ENCODE data around the gene UST.

DNA sequence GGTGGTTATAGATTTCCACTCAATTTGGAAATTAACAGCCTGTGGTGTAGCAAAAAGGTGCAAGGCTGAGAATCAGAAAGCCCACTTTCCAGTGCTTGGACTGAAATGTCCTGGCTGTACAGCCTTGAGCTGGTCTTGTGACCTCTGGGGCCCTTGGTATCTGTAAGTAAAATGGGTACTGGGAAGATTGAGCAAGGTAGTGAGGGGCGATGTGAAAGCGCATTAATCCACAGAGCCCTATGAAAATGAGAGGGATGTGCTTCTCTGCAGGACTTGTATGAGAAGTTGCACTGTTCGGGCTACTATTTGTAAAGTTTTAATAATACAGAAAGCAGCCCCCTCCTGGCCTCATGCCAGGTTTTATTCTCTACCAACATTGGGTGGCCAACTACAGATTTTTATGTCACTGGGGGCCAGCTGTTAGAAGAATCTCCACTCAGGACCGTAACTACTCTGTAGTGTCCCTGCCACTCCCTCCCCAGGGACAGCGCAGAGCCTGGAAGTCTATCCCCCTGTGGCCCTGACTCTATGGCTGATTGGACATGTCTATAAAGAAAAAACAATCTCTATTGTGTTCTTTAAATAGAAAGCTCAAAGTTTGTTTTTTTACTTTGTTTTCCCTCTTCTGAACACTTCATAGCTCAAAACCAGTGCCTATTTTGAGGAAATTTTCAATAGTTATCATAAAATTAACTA is 316.0 kb downstream of the UST start:
- TF ChIP-seq CTCF (IDR thresholded peaks at IDR 0.05) = no peak
- TF ChIP-seq EZH2 (IDR thresholded peaks at IDR 0.05) = no peak
